CD4-positive, alpha-beta memory T cell (primary cell): ENCODE measurements around the gene ZNF761. TPM values are rescaled to one million over a fixed set of nuclear protein-coding genes. Genes with fewer than 3 reads are reported as not detected.
"Not testable (repeated sequence)": the region's sequence is repeated elsewhere in the genome, so short reads cannot be mapped to it uniquely, and the experiment has no call there.

ENCODE experiments used
- CTCF ChIA-PET: fragments of 350-600 bp; sonication (Branson Sonifier 250); formaldehyde crosslinking; loops from one replicate; lab custom pipeline; 2021; ENCODE audit warnings: inconsistent platforms; ENCODE audit not compliant: partially characterized antibody; lab: Charles Lee
- POLR2A ChIA-PET: fragments of 350-600 bp; sonication (Branson Sonifier 250); formaldehyde crosslinking; loops from one replicate; lab custom pipeline; 2021; ENCODE audit not compliant: partially characterized antibody; lab: Charles Lee
- DNase-seq, 5 donors: peaks; one replicate each; pipeline versions ENCODE4 v3.0.0 to v3.0.0-alpha.2; 2020 to 2022; ENCODE audit warnings: mixed read lengths in 1 of 5
- H3K27ac ChIP-seq: one replicate; pipeline ENCODE4 v1.7.0; 2013; ENCODE audit warnings: low read depth, low read length
- H3K27me3 ChIP-seq: 2 replicates; pipeline ENCODE4 v1.7.0; 2013; ENCODE audit warnings: mild to moderate bottlenecking, low read length, moderate library complexity; ENCODE audit not compliant: insufficient read depth
- H3K36me3 ChIP-seq: 2 replicates; pipeline ENCODE4 v1.7.0; 2013; ENCODE audit warnings: mild to moderate bottlenecking, low read length, moderate library complexity; ENCODE audit not compliant: insufficient read depth
- H3K4me1 ChIP-seq: 2 replicates; pipeline ENCODE4 v1.7.0; 2013; ENCODE audit warnings: mild to moderate bottlenecking, low read length, moderate library complexity; ENCODE audit not compliant: insufficient read depth
- H3K4me3 ChIP-seq, 2 donors: one replicate each; pipeline ENCODE4 v1.7.0; 2013; ENCODE audit warnings: low read length in 2 of 2, mild to moderate bottlenecking in 1 of 2
- H3K9me3 ChIP-seq, 2 donors: one replicate each; pipeline ENCODE4 v1.7.0; 2013; ENCODE audit warnings: low read length in 2 of 2, control low read depth in 1 of 2; ENCODE audit not compliant: control insufficient read depth in 1 of 2
- H3K27ac Mint-ChIP-seq, 7 donors: one replicate each; pipeline ENCODE4 v1.8.0; 2020 to 2021; ENCODE audit warnings: mixed read lengths in 7 of 7, mild to moderate bottlenecking in 6 of 7, inconsistent platforms in 3 of 7, moderate library complexity in 3 of 7
- H3K27me3 Mint-ChIP-seq, 2 donors: one replicate each; pipeline ENCODE4 v1.8.0; 2020 to 2021; ENCODE audit warnings: mixed read lengths in 2 of 2
- H3K36me3 Mint-ChIP-seq, 2 donors: one replicate each; pipeline ENCODE4 v1.8.0; 2020 to 2021; ENCODE audit warnings: mixed read lengths in 2 of 2, inconsistent platforms in 1 of 2, mild to moderate bottlenecking in 1 of 2
- H3K4me1 Mint-ChIP-seq, 4 donors: one replicate each; pipeline ENCODE4 v1.8.0; 2020 to 2021; ENCODE audit warnings: mixed read lengths in 4 of 4, mild to moderate bottlenecking in 1 of 4
- H3K4me3 Mint-ChIP-seq, 8 donors: one replicate each; pipeline ENCODE4 v1.8.0; 2020 to 2021; ENCODE audit warnings: mixed read lengths in 8 of 8, mild to moderate bottlenecking in 7 of 8, moderate library complexity in 6 of 8, inconsistent platforms in 3 of 8
- H3K9me3 Mint-ChIP-seq, 8 donors: one replicate each; pipeline ENCODE4 v1.8.0; 2020 to 2021; ENCODE audit warnings: mixed read lengths in 8 of 8, mild to moderate bottlenecking in 5 of 8, inconsistent platforms in 3 of 8, moderate library complexity in 1 of 8
- intact Hi-C: fragments of 100-400 bp; cut with micrococcal nuclease; formaldehyde crosslinking; loops from one replicate; pipeline ENCODE4 v1.15.1; 2023
- polyA plus RNA-seq, 2 donors: library from polyadenylated mRNA; unstranded; fragments of 300-500 nt; fragmentation: Illumina TruSeq; gene quantifications; one replicate each; pipeline ENCODE4 v1.2.3, GENCODE V29; 2021
- total RNA-seq, 2 experiments: library from RNA; stranded (reverse); gene quantifications; one replicate each; pipeline ENCODE4 v1.2.3, GENCODE V29; 2021

The ZNF761 gene
- total and polyA plus RNA-seq, 4 experiments from 2014 or later, result 11.2 to 20.2 (median 14.9) TPM

GRCh38 chr19:53422551-53422950 lies 9.2 kb upstream of the ZNF761 start:
- peaks cover 0 to 5% of the 10 kb centered on the region in 2 donors for H3K9me3 ChIP-seq
- POLR2A ChIA-PET, result no interaction called here
- H3K27me3 ChIP-seq, result no peaks in the 10 kb centered on the region
- intact Hi-C loops, result no loop called here
- H3K27ac ChIP-seq, result no peak overlapping the region
- peaks cover 0 to 1% of the 10 kb centered on the region in 2 donors for H3K36me3 Mint-ChIP-seq
- H3K4me1 ChIP-seq, result no peaks in the 10 kb centered on the region
- CTCF ChIA-PET, result no interaction called here
- no peak for DNase-seq
- H3K27me3 Mint-ChIP-seq, result no peaks in the 10 kb centered on the region
- peaks cover 0 to 23% (median 17%) of the 10 kb centered on the region in 8 donors for H3K9me3 Mint-ChIP-seq
- H3K36me3 ChIP-seq, result no peaks in the 10 kb centered on the region
- peaks cover 2 to 5% (median 3%) of the 10 kb centered on the region in 4 donors for H3K4me1 Mint-ChIP-seq
- no peak overlapping the region for H3K4me3 ChIP-seq
- no peak overlapping the region for H3K27ac Mint-ChIP-seq
- no peak overlapping the region for H3K4me3 Mint-ChIP-seq

DNA sequence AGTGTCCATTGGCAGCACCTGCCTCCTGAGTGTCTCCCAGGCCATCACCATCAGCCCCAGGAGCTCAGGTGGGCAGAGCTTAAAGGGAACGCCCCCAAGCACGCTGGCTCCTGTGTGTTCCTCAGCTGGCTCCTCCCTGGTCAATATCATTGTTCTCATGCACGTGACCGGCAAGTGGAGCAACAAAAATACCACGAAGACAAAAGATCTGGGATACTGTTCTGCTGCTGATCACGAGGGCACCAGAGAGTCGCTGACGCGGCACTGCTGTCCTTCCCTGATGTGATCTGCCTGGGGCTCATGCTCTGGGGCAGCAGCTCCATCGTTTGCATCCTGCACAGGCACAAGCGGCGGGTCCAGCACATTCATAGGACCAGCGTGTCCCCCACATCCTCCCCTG lies 8.7 kb upstream of the ZNF761 start:
- H3K36me3 ChIP-seq, CTCF ChIA-PET, POLR2A ChIA-PET, H3K4me1 ChIP-seq, H3K4me1 Mint-ChIP-seq, H3K4me3 ChIP-seq, H3K27me3 Mint-ChIP-seq, intact Hi-C loops, H3K27me3 ChIP-seq, H3K4me3 Mint-ChIP-seq, DNase-seq, H3K27ac Mint-ChIP-seq, H3K36me3 Mint-ChIP-seq, H3K27ac ChIP-seq, H3K9me3 ChIP-seq: not testable (repeated sequence)
- peaks cover 0 to 18% (median 13%) of the 10 kb centered on the region in 8 donors for H3K9me3 Mint-ChIP-seq

GRCh38 chr19:53423680-53424079 lies 8.1 kb upstream of the ZNF761 start:
- H3K36me3 Mint-ChIP-seq, H3K27ac Mint-ChIP-seq, H3K4me3 ChIP-seq, H3K36me3 ChIP-seq, DNase-seq, H3K4me1 Mint-ChIP-seq, POLR2A ChIA-PET, H3K27ac ChIP-seq, intact Hi-C loops, H3K9me3 ChIP-seq, H3K4me1 ChIP-seq, H3K27me3 ChIP-seq, H3K4me3 Mint-ChIP-seq, H3K27me3 Mint-ChIP-seq: not testable (repeated sequence)
- CTCF ChIA-PET, result interaction anchor here (0.9 kb wide), 1 partner anchor 354 kb away, joined by 3 read pairs; no protein-coding TSS in a partner anchor
- H3K9me3 Mint-ChIP-seq, result peaks cover 0 to 16% (median 10%) of the 10 kb centered on the region in 8 donors

- Mint-ChIP-seq H3K4me1 (peaks cover 2 to 5% (median 3%) of the 10 kb centered on the region in 4 donors), H3K36me3 (no peaks in the 10 kb centered on the region), H3K4me3 (no peak overlapping the region), H3K27me3 (no peaks in the 10 kb centered on the region), H3K27ac (peak overlapping the region in 2 of 7 donors; percentile 16 to 45), H3K9me3 (peaks cover 0 to 8% (median under 1%) of the 10 kb centered on the region in 8 donors)
- no peak overlapping the region for H3K27ac ChIP-seq
- intact Hi-C loops, result no loop called here
- ChIA-PET POLR2A (interaction anchor here (1.2 kb wide), 1 partner anchor 230 kb away, joined by 5 read pairs; no protein-coding TSS in a partner anchor), CTCF (interaction anchor here (0.5 to 2.0 kb wide), 20 partner anchors 9 to 332 kb away, joined by 3 to 12 read pairs (median 5); no protein-coding TSS in a partner anchor)
- no peaks in the 10 kb centered on the region for H3K4me1 ChIP-seq
- no peak overlapping the region for H3K4me3 ChIP-seq
- DNase-seq, result peak; percentile 57 to 63 (median 60)
- H3K36me3 ChIP-seq, result no peaks in the 10 kb centered on the region
- H3K9me3 ChIP-seq, result no peaks in the 10 kb centered on the region
- H3K27me3 ChIP-seq, result no peaks in the 10 kb centered on the region
These were observed 6.7 kb upstream of the ZNF761 start for GRCh38 chr19:53424968-53425597.

DNA sequence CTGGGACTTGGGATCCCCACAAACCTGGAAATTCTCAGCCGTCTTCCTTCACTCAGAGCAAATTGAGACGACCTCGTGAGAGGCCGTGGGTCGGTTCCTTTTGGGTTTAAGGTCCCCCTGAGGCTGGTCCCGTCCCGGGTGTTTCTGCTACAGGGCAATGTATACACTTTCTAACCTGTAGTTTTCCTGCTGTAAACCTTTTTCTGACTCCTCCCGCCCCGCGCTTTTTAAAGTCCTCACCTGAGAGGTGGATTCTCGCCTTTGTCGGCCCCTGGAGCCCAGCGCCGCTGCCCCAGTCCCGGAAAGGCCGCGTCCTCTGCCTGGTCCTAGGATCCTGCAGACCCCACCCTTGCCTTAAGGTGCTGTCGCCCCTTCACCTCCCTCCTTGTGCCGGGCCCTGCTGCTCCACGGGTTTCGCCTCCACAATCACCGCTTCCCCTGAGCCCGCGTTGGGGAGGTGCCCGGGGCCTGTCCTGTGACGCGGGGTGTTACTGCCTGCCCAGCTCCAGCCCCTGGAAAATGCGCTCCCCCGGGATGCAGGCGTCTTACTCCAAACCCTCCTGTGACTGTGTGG lies 391 bp downstream of the ZNF761 start:
- no peaks in the 10 kb centered on the region for H3K27me3 ChIP-seq
- ChIA-PET POLR2A (no interaction called here), CTCF (interaction anchor here (1.6 kb wide), 1 partner anchor 237 kb away, joined by 3 read pairs; no protein-coding TSS in a partner anchor)
- H3K36me3 Mint-ChIP-seq, result peaks cover 36 to 40% of the 10 kb centered on the region in 2 donors
- peaks cover 0 to 15% (median 11%) of the 10 kb centered on the region in 8 donors for H3K9me3 Mint-ChIP-seq
- peak overlapping the region; percentile 68 for H3K27ac ChIP-seq
- H3K4me3 Mint-ChIP-seq, result peak overlapping the region; percentile 97 to 100 (median 98)
- H3K4me1 Mint-ChIP-seq, result peaks cover 17 to 45% (median 30%) of the 10 kb centered on the region in 4 donors
- peak overlapping the region; percentile 77 to 80 for H3K4me3 ChIP-seq
- DNase-seq, result peak in 1 of 5 donors; percentile 50
- no peaks in the 10 kb centered on the region for H3K27me3 Mint-ChIP-seq
- intact Hi-C loops, result loop anchor here (5.0 kb wide), 1 partner anchor 770 kb away; the partner anchor contains the start of gene RPS9
- peaks cover 15% of the 10 kb centered on the region for H3K4me1 ChIP-seq
- peak overlapping the region; percentile 92 to 99 (median 97) for H3K27ac Mint-ChIP-seq
- peaks cover 18% of the 10 kb centered on the region for H3K36me3 ChIP-seq
- H3K9me3 ChIP-seq, result no peaks in the 10 kb centered on the region

GRCh38 chr19:53443809-53444208 lies 12.0 kb downstream of the ZNF761 start:
- H3K4me3 ChIP-seq, CTCF ChIA-PET, intact Hi-C loops, H3K4me1 ChIP-seq, H3K4me3 Mint-ChIP-seq, H3K27me3 Mint-ChIP-seq, POLR2A ChIA-PET, H3K36me3 ChIP-seq, H3K4me1 Mint-ChIP-seq, H3K27me3 ChIP-seq, H3K27ac ChIP-seq, DNase-seq: not testable (repeated sequence)
- peak overlapping the region in 1 of 7 donors; percentile 62 for H3K27ac Mint-ChIP-seq
- peaks cover 0 to 14% of the 10 kb centered on the region in 2 donors for H3K9me3 ChIP-seq
- H3K36me3 Mint-ChIP-seq, result peaks cover 68 to 85% of the 10 kb centered on the region in 2 donors
- peaks cover 2 to 87% (median 68%) of the 10 kb centered on the region in 8 donors for H3K9me3 Mint-ChIP-seq

DNA sequence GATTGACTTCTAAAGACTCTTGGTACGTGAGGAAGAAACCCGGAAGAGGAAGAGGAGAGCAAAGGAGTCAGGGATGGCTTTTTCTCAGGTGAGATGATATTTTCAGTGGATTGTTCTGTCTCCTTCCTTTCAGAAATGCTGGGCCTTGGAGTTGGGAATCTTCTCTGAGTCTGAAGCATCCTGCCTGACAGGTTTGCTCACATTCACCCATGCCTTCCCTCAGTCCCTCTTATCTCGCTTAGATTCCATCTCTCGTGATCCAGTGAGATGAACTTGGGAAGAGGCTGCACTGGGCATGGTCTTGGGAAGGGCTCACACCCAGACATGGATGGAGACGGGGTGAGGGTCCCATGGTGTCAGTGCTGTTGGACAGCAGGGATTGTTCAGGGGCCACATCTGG lies 15.4 kb downstream of the ZNF761 start:
- Histone ChIP-seq H3K9me3 (peaks cover 0 to 18% of the 10 kb centered on the region in 2 donors), H3K36me3 (peaks cover 14% of the 10 kb centered on the region)
- DNase-seq, H3K4me3 Mint-ChIP-seq, H3K4me1 ChIP-seq, H3K4me1 Mint-ChIP-seq, H3K27me3 ChIP-seq, intact Hi-C loops, H3K27ac ChIP-seq, H3K27ac Mint-ChIP-seq, H3K27me3 Mint-ChIP-seq, H3K4me3 ChIP-seq, CTCF ChIA-PET, POLR2A ChIA-PET: not testable (repeated sequence)
- Mint-ChIP-seq H3K9me3 (peaks cover under 1 to 86% (median 71%) of the 10 kb centered on the region in 8 donors), H3K36me3 (peaks cover 74 to 89% of the 10 kb centered on the region in 2 donors)
